WI38 (cell line): ENCODE results near the gene XYLT2.

Experiments
- H3K4me3 ChIP-seq: 2 replicates; pipeline ENCODE4 v1.5.1; 2011; ENCODE audit warnings: low read depth, mild to moderate bottlenecking, control low read depth, low read length
- TF ChIP-seq, protein P1 (sequence below): IDR thresholded peaks from 2 replicates; pipeline ENCODE4 v1.5.1; 2012; ENCODE audit warnings: low read depth, mild to moderate bottlenecking, control low read depth, low read length

Gene XYLT2

DNA sequence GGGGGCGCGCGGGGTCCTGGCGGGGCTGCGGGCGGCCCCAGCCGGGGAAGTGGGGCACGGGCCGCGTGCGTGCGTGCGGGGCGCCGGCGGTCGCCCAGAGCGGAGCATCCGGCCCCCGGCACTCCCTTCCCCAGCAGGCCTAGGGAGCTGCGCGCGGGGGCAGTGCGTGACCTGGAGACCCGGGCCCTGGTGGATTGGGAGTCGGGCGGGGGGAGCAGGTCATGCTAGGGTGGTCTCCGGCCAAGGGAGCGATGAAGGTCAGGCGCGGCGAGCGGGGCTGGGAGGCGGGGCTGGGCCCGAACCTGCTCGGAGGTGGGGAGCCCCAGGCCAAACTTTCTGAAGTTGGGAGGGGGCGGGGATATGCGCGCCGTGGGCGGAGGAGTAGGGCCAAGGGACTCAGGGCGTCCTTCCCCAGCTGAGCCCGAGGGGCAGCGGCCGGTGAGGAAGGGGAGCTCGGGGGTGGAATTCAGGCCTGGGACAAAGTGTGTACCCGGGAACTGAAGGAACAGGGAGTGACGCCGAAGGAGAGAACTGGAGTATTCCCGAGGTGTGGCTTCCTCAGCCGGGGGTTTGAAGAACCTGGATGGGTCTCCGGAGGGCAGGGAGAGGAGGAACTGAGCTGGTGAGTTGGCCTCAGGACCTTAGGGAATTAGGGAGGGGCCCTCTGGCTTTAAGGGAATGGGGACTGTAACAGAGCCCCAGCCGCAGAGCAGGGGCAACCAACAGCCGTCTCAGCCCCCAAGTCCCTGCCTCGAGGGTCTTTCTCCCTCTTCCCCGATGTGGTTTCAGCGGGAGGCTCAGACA lies 589 bp downstream of the XYLT2 start:
- H3K4me3 ChIP-seq = peak overlapping the region; percentile 87
- TF ChIP-seq, protein P1, sequence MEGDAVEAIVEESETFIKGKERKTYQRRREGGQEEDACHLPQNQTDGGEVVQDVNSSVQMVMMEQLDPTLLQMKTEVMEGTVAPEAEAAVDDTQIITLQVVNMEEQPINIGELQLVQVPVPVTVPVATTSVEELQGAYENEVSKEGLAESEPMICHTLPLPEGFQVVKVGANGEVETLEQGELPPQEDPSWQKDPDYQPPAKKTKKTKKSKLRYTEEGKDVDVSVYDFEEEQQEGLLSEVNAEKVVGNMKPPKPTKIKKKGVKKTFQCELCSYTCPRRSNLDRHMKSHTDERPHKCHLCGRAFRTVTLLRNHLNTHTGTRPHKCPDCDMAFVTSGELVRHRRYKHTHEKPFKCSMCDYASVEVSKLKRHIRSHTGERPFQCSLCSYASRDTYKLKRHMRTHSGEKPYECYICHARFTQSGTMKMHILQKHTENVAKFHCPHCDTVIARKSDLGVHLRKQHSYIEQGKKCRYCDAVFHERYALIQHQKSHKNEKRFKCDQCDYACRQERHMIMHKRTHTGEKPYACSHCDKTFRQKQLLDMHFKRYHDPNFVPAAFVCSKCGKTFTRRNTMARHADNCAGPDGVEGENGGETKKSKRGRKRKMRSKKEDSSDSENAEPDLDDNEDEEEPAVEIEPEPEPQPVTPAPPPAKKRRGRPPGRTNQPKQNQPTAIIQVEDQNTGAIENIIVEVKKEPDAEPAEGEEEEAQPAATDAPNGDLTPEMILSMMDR = no peak

DNA sequence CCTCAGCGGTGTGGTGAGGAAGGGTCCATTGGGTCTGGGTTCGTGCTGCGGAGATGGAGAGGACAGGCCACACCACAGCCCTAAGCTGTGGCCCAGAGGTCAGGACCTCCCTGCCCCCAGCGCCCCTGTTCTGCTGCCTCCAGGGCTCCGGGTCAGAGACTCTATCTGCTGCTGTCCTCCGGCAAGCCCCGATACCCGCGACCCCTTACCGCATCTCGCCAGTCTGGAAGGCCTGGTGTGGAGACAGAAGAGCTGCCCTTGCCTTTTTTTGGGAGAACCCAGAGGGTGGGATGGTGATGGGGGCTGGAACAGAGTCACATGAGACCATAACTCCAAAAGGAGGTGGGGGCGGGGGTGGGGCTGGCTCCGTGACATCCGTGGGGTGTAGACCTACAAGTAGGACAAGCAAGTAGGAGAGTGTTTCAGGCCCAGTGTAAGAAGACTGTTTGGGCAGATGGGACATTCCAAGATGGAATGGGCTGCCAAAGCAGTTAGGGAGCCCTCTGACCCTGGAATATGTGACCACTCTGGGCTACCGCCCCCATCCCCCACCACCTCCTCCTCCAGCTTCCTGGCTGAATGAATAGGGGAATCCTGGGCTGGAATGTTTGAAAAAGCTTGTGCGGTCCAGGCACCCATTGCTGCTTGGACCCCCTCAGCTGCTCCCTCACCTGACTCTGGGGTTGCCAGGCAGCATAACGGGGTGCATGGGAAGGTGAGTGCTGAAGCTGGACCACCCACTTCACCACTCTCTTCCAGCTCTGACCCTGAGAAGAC lies 1.4 kb downstream of the XYLT2 start:
- TF ChIP-seq, protein P1 = no peak
- H3K4me3 ChIP-seq = peak overlapping the region; percentile 87

DNA sequence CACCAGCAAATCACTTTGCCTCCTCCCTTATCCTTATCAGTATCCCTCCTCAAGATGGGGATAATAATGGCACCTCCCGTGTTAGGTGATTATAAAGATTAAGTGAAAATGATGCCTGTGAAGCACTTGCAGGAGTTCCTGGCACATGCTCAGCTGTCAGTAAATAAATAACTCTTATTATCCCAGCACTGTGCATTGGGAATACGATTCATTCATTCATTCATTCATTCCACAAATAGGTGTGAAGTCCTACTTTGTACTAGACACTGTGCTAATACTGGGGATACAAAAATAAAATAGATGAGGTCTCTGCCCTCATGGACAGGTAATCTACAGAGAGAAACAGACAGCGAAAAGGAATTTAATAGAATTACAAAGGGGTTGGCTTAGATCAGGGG lies 2.0 kb downstream of the XYLT2 start:
- H3K4me3 ChIP-seq = peak overlapping the region; percentile 87
- TF ChIP-seq, protein P1 = no peak

DNA sequence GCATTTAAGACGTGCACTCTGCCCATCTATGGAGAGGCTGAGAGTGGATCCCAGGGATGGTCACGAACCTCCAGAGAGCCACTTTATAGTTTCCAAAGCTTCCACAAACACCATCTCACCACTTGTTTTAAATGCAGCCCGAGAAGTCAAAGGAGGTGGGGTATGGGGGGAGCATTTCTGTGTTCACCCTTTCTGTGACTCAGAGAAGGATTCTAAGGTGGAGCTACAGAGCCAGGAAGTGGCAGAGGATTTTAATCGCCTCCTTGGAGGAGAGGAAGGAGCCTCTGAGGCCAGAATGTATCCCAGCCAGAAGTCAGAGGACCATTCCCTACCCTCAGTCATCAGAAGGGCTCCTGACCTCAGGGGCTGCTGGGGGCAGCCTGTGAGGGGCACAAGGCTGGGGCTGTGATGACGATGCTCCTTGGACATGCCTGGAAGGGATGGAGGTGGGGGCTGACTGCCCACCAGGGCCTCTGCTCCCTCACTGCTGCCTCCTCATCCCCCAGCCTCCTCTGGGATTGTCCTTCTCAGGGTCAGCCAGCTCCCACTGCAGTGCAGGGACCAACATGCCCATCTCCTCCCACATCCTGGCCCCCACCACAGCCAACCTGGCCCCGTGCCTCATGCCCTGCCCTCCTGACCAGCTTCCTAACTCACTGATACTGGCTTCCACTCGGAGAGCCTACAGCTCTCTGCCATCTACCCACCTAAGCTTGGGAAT lies 2.8 kb downstream of the XYLT2 start:
- TF ChIP-seq, protein P1 = no peak
- H3K4me3 ChIP-seq = no peak overlapping the region

DNA sequence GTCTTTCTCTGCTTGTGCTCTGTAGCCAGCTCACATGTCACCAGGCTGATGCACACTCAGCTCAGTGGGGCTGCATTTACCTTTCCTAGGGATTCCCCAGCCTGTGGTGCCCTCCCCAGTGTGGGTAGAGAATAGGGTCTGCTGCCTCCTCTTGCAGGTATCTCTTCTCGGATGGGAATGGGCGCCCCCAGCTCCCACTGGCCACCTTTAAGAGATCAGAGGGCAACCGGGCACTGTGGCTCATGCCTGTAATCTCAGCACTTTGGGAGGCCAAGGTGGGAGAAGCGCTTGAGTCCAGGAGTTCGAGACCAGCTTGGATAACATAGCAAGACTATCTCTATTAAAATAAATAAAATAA lies 3.3 kb downstream of the XYLT2 start:
- no peak overlapping the region for H3K4me3 ChIP-seq
- TF ChIP-seq, protein P1 = no peak

DNA sequence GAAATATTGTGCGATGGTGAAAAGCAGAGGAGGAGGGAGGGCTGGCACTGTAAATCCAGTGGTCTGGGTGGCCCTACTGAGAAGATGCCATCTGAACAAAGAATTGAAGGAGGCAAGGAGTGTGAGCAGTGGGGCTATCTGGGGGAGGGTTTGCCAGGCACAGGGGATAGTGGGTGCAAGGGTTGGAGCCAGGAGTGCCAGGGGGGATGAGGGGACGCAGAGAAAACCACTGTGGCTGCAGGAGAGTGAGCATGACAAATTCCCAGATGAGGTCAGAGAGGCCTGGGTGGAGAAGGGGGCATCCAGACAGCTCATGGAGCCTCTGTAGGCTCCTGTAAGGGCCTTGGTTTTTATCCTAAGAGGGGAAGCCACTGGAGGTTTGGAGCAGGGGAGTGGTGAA lies 4.8 kb downstream of the XYLT2 start:
- no peak overlapping the region for H3K4me3 ChIP-seq
- TF ChIP-seq, protein P1 = no peak
